ENCODE results near the gene PEAK1.

The PEAK1 gene

DNA sequence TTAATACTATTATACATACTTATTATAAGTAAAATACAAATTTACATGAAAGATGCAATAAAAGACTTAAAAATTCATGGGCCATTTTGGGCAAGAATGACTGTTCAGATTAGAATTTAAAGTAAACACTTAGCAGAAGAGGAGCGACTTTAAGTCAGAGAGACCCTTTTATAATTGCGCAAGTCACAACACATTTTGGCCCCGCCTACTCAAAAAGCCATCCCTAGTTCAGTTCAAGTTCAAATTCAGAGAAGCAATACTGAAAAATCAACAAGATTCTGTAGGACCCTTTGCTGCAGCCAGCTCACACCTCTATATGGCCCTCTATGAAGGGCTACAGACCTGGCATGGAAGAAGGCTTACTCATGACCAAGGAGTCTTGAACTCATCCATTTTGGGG, 64.6 kb downstream of the PEAK1 start:
- TF ChIP-seq CTCF (IDR thresholded peaks at IDR 0.05): no peak
- peaks cover 6% of the 10 kb centered on the region for H3K27me3 Mint-ChIP-seq (ENCODE audit: low read depth, poor library complexity)
- no peak overlapping the region for H3K27ac Mint-ChIP-seq
- no peaks in the 10 kb centered on the region for H3K9me3 Mint-ChIP-seq
- H3K4me3 Mint-ChIP-seq: no peak overlapping the region
- no peak for DNase-seq
- no peaks in the 10 kb centered on the region for H3K4me1 Mint-ChIP-seq
- H3K36me3 Mint-ChIP-seq (ENCODE audit: low read depth): no peaks in the 10 kb centered on the region

DNA sequence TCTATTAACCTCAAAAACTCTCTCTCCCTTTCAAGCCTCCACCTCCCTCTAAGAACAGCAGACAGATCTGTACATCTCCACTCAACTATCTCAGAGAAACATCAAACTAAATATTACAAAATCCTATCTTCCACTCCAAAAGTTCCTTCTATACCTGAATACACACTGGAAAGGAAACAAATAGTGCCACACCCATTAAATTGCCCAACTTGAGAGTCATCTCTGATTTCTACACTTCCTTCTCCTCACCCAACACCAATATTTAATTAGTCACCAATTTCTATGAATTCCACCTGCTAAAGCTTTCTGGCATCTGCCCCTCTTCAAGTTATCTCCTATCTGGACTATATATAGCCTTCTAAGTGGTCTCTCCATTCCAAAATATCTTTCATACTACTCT, 65.8 kb downstream of the PEAK1 start:
- Mint-ChIP-seq H3K9me3 (no peaks in the 10 kb centered on the region), H3K27ac (no peak overlapping the region), H3K27me3 (ENCODE audit: low read depth, poor library complexity) (peaks cover 6% of the 10 kb centered on the region), H3K36me3 (ENCODE audit: low read depth) (no peaks in the 10 kb centered on the region), H3K4me1 (no peaks in the 10 kb centered on the region), H3K4me3 (no peak overlapping the region)
- no peak for DNase-seq
- no peak for TF ChIP-seq CTCF (IDR thresholded peaks at IDR 0.05)

GRCh38 chr15:77352887-77353286, 67.0 kb downstream of the PEAK1 start:
- no peak for DNase-seq
- no peak overlapping the region for H3K4me3 Mint-ChIP-seq
- no peaks in the 10 kb centered on the region for H3K36me3 Mint-ChIP-seq (ENCODE audit: low read depth)
- no peak for TF ChIP-seq CTCF (IDR thresholded peaks at IDR 0.05)
- H3K9me3 Mint-ChIP-seq: no peaks in the 10 kb centered on the region
- no peaks in the 10 kb centered on the region for H3K4me1 Mint-ChIP-seq
- no peak overlapping the region for H3K27ac Mint-ChIP-seq
- H3K27me3 Mint-ChIP-seq (ENCODE audit: low read depth, poor library complexity): peaks cover 6% of the 10 kb centered on the region

DNA sequence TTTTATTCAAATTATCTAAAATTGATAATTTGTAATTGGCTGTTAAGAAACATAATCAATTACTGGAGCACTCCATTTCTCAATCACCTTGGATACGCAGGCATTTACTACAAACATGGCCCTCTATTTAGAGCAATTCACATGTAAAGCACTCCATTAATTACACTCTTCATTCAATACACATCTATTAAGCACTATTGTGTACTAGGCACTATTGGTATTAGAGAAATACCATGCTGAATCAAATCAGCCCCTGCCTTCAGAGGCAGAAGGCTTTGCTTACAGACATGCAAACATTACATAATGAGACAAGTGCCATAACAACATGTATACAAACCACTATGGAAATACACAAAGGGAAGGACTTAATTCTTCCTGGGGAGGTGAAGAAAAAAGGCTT, 69.1 kb downstream of the PEAK1 start:
- no peak for TF ChIP-seq CTCF (IDR thresholded peaks at IDR 0.05)
- H3K4me1 Mint-ChIP-seq: no peaks in the 10 kb centered on the region

DNA sequence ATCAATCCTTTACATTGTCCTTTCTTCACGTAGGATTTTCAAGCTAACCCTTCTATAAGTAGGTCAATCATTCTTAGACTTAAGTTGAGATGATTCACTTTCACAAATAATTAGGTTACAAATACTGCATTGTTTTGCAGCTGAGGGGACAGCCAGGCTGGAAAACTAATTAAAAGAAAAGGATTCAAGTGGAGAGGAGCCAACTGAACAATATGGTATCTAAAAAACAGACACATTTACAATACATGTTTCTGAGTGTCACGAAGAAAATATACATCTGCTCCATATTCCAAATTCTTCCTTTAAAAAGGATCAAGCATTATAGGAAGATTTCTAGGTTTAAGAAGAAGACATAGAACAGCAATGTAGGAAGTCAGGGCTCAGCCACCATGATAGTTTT, 70.2 kb downstream of the PEAK1 start:
- DNase-seq: no peak
- H3K27me3 Mint-ChIP-seq (ENCODE audit: low read depth, poor library complexity): peaks cover 3% of the 10 kb centered on the region
- peaks cover 22% of the 10 kb centered on the region for H3K36me3 Mint-ChIP-seq (ENCODE audit: low read depth)
- no peak overlapping the region for H3K4me3 Mint-ChIP-seq
- no peak overlapping the region for H3K27ac Mint-ChIP-seq
- TF ChIP-seq CTCF (IDR thresholded peaks at IDR 0.05): no peak
- H3K4me1 Mint-ChIP-seq: no peaks in the 10 kb centered on the region
- H3K9me3 Mint-ChIP-seq: peaks cover 14% of the 10 kb centered on the region

More for the DNA sequence above, 69.1 kb downstream of the PEAK1 start:
- peaks cover 6% of the 10 kb centered on the region for H3K9me3 Mint-ChIP-seq
- no peak overlapping the region for H3K4me3 Mint-ChIP-seq
- H3K27ac Mint-ChIP-seq: no peak overlapping the region
- peaks cover 12% of the 10 kb centered on the region for H3K36me3 Mint-ChIP-seq (ENCODE audit: low read depth)
- no peak for DNase-seq
- peaks cover 3% of the 10 kb centered on the region for H3K27me3 Mint-ChIP-seq (ENCODE audit: low read depth, poor library complexity)

DNA sequence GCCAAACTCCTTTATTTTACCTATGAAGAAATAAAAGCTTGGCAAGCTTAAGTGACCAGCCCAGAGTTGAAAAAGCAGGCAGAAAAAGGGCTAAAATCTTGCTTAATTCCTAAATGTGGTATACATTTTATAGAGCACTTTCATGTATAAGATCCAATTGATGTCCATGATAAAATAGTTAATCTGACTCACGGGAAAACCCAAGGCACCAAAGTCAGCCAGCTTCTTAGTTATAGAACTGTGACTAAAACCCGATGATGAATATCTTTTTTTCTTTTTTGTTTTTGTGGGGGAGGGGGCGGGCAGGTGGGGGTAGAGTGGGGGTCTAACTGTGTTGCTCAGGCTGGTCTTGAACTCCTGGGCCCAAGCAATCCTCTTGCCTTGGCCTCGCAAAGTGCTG, 71.4 kb downstream of the PEAK1 start:
- H3K9me3 Mint-ChIP-seq: peaks cover 18% of the 10 kb centered on the region
- H3K4me1 Mint-ChIP-seq: no peaks in the 10 kb centered on the region
- H3K36me3 Mint-ChIP-seq (ENCODE audit: low read depth): peaks cover 28% of the 10 kb centered on the region
- TF ChIP-seq CTCF (IDR thresholded peaks at IDR 0.05): no peak
- H3K4me3 Mint-ChIP-seq: no peak overlapping the region
- DNase-seq: no peak
- no peaks in the 10 kb centered on the region for H3K27me3 Mint-ChIP-seq (ENCODE audit: low read depth, poor library complexity)
- no peak overlapping the region for H3K27ac Mint-ChIP-seq
